Type B pancreatic cell (in vitro differentiated cells): ENCODE measurements around the gene FDCSP. TPM values are rescaled to one million over a fixed set of nuclear protein-coding genes. Genes with fewer than 3 reads are reported as not detected.

Experiments used
- DNase-seq: peaks from one replicate; pipeline ENCODE4 v3.0.0; 2021; ENCODE audit warnings: mixed read lengths; ENCODE audit not compliant: unreplicated experiment; ENCODE audit errors: extremely low spot score
- H3K27ac Mint-ChIP-seq: 2 replicates; pipeline ENCODE4 v1.8.0; 2021; ENCODE audit warnings: mild to moderate bottlenecking, mixed read lengths
- H3K27me3 Mint-ChIP-seq: 2 replicates; pipeline ENCODE4 v1.8.0; 2021; ENCODE audit warnings: mixed read lengths
- H3K36me3 Mint-ChIP-seq: 2 replicates; pipeline ENCODE4 v1.8.0; 2021; ENCODE audit warnings: mixed read lengths
- H3K4me1 Mint-ChIP-seq: one replicate; pipeline ENCODE4 v1.8.0; 2021; ENCODE audit warnings: mixed read lengths; ENCODE audit not compliant: unreplicated experiment
- H3K4me3 Mint-ChIP-seq: 2 replicates; pipeline ENCODE4 v1.8.0; 2021; ENCODE audit warnings: mild to moderate bottlenecking, mixed read lengths
- H3K9me3 Mint-ChIP-seq: 2 replicates; pipeline ENCODE4 v1.8.0; 2021; ENCODE audit warnings: mixed read lengths
- total RNA-seq: library from RNA; stranded (reverse); gene quantifications from 2 replicates; pipeline ENCODE4 v1.2.1, GENCODE V29; 2021; ENCODE audit warnings: low replicate concordance
- TF ChIP-seq, protein P1 (sequence below): fragments of 200-600 bp; sonication (generic); conservative IDR thresholded peaks from 2 replicates; pipeline ENCODE4 v1.5.0; 2021; ENCODE audit warnings: antibody characterized with exemption, mild to moderate bottlenecking

FDCSP gene
- total RNA-seq, 1 donor from 2014 or later: not detected

DNA sequence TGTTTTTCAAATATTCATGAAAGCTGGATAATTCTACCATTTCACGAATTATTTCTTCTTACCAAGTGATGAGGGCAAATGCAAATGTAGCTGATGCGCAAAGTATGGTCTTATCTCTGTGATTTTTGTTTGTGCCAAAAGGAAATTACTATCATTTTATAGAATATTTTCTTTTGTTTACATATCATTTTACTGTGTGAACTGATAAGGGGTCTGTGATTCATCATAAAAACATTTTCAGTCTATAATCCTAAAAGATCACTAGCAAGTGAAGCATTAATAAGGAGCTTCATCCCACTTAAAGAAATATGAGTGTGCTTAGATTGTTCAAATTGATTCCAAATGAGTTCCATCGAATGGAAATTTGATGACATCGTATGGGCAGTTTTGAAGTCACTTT is 17.2 kb downstream of the FDCSP start:
- no peaks in the 10 kb centered on the region for H3K36me3 Mint-ChIP-seq
- no peak overlapping the region for H3K4me3 Mint-ChIP-seq
- no peaks in the 10 kb centered on the region for H3K9me3 Mint-ChIP-seq
- no peak for DNase-seq
- H3K27ac Mint-ChIP-seq: no peak overlapping the region
- H3K27me3 Mint-ChIP-seq: no peaks in the 10 kb centered on the region
- TF ChIP-seq, protein P1, sequence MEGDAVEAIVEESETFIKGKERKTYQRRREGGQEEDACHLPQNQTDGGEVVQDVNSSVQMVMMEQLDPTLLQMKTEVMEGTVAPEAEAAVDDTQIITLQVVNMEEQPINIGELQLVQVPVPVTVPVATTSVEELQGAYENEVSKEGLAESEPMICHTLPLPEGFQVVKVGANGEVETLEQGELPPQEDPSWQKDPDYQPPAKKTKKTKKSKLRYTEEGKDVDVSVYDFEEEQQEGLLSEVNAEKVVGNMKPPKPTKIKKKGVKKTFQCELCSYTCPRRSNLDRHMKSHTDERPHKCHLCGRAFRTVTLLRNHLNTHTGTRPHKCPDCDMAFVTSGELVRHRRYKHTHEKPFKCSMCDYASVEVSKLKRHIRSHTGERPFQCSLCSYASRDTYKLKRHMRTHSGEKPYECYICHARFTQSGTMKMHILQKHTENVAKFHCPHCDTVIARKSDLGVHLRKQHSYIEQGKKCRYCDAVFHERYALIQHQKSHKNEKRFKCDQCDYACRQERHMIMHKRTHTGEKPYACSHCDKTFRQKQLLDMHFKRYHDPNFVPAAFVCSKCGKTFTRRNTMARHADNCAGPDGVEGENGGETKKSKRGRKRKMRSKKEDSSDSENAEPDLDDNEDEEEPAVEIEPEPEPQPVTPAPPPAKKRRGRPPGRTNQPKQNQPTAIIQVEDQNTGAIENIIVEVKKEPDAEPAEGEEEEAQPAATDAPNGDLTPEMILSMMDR: no peak
- no peaks in the 10 kb centered on the region for H3K4me1 Mint-ChIP-seq

- no peak overlapping the region for H3K27ac Mint-ChIP-seq
- H3K36me3 Mint-ChIP-seq: no peaks in the 10 kb centered on the region
- no peaks in the 10 kb centered on the region for H3K9me3 Mint-ChIP-seq
- no peaks in the 10 kb centered on the region for H3K27me3 Mint-ChIP-seq
- H3K4me1 Mint-ChIP-seq: no peaks in the 10 kb centered on the region
- no peak overlapping the region for H3K4me3 Mint-ChIP-seq
- no peak for DNase-seq
- TF ChIP-seq, protein P1: no peak
These were observed 25.5 kb downstream of the FDCSP start for GRCh38 chr4:70251250-70251944.

- TF ChIP-seq, protein P1: no peak
- H3K36me3 Mint-ChIP-seq: no peaks in the 10 kb centered on the region
- H3K4me3 Mint-ChIP-seq: no peak overlapping the region
- no peaks in the 10 kb centered on the region for H3K9me3 Mint-ChIP-seq
- DNase-seq: no peak
- no peaks in the 10 kb centered on the region for H3K4me1 Mint-ChIP-seq
- no peak overlapping the region for H3K27ac Mint-ChIP-seq
- no peaks in the 10 kb centered on the region for H3K27me3 Mint-ChIP-seq
These were observed 26.0 kb downstream of the FDCSP start for GRCh38 chr4:70251945-70252277.

DNA sequence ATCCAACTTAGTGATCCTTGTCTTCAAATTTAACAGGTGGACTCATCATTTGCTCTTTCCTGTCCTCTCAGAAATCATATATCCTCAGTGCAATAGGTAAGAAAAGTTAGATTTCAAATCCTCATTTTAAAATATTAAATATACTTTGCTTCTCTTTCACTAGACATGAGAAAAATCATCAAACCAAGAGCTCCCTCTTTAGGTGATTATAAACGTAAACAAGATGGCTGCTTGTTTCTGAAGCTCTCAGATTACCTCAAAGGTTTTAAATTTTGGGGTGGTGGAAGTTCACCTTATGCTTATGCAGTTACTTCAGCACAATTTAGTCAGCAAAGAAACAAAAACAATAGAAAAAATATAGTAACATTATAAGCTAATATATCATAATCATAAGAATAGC is 43.8 kb downstream of the FDCSP start:
- Mint-ChIP-seq H3K36me3 (no peaks in the 10 kb centered on the region), H3K4me1 (no peaks in the 10 kb centered on the region), H3K9me3 (no peaks in the 10 kb centered on the region), H3K4me3 (no peak overlapping the region), H3K27me3 (no peaks in the 10 kb centered on the region), H3K27ac (no peak overlapping the region)
- TF ChIP-seq, protein P1: no peak
- DNase-seq: no peak

DNA sequence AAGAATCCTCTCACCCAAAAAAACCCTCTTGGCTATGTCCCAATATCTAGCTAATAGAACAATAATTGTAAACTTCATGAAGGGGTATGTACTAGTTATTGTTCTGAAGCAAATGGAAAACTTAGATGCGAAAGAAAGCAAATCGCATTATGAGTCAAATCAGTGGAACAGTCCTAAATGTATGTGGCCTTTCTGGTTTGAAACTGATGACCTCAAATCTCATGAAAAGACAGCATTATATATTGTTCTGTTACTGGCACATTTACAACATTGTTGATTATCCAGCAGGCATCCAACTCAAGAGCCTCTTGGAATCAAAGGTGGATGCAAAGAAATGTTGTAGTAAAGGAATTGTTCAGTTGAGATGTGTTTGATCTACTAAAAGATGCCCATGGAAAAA is 51.2 kb downstream of the FDCSP start:
- DNase-seq: no peak
- Mint-ChIP-seq H3K36me3 (no peaks in the 10 kb centered on the region), H3K9me3 (no peaks in the 10 kb centered on the region), H3K4me1 (no peaks in the 10 kb centered on the region), H3K27ac (no peak overlapping the region), H3K27me3 (no peaks in the 10 kb centered on the region), H3K4me3 (no peak overlapping the region)
- TF ChIP-seq, protein P1: no peak

- no peak overlapping the region for H3K4me3 Mint-ChIP-seq
- H3K4me1 Mint-ChIP-seq: no peaks in the 10 kb centered on the region
- H3K36me3 Mint-ChIP-seq: no peaks in the 10 kb centered on the region
- no peak for DNase-seq
- H3K27ac Mint-ChIP-seq: no peak overlapping the region
- H3K27me3 Mint-ChIP-seq: no peaks in the 10 kb centered on the region
- H3K9me3 Mint-ChIP-seq: no peaks in the 10 kb centered on the region
- TF ChIP-seq, protein P1: no peak
These were observed 54.6 kb downstream of the FDCSP start for GRCh38 chr4:70280567-70280966.
